Measurements from ENCODE around the gene AHCYL2.

DNA sequence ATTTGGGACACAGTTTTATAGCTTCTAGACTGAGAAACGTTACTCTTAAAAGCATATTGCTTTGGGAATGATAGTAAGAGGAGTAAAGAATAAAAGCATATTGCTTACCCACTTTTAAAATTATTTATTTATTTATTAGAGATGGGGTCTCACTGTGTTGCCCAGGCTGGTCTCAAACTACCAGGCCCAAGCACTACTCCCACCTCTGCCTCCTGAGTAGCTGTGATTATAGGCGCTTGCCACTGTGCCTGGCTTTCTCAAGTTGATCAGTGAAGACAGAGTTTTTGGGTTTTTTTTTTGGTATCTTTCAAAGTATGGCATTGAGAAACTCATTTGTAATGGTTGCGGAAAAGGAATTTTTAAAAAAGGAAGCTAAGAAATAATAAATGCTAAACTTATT, 68.0 kb downstream of the AHCYL2 start:
- no peak for TF ChIP-seq EZH2phosphoT487 (IDR thresholded peaks at IDR 0.05; ENCODE audit: insufficient read depth, low read depth)
- no peak for TF ChIP-seq EZH2 (IDR thresholded peaks at IDR 0.05; ENCODE audit: insufficient read depth, poor library complexity, severe bottlenecking)

All from GM23248 (cell line).